Measurements from ENCODE around the gene TMEM121. TPM values are rescaled to one million over a fixed set of nuclear protein-coding genes. Genes with fewer than 3 reads are reported as not detected.

Gene TMEM121
- total and polyA plus RNA-seq, 2 of the 8 experiments (the other 6 are each of a cell fraction or from before 2014, with no cell fraction given) = 1.9 TPM; not detected in 1

- no peak for TF ChIP-seq FOSL1 (IDR thresholded peaks at IDR 0.05; ENCODE audit: insufficient read depth, low read depth, low read length)
Observed at GRCh38 chr14:105487449-105487985, 38.9 kb upstream of the TMEM121 start (continued).

Measured in H1 (cell line).